Lower leg skin (tissue), 4 donors: ENCODE results near the gene ELAC2. TPM values are rescaled to one million over a fixed set of nuclear protein-coding genes. Genes with fewer than 3 reads are reported as not detected.
"Not testable (repeated sequence)": the region's sequence is repeated elsewhere in the genome, so short reads cannot be mapped to it uniquely, and the experiment has no call there.

ENCODE experiments used
- DNase-seq, 2 donors: peaks; one replicate each; pipeline ENCODE4 v3.0.0-alpha.2; 2019; ENCODE audit warnings: low spot score in 2 of 2
- H3K4me3 ChIP-seq: fragments of 200-600 bp; sonication (generic); 2 replicates; pipeline ENCODE4 v1.5.1; 2017; ENCODE audit warnings: mild to moderate bottlenecking, low read depth; ENCODE audit not compliant: poor library complexity, severe bottlenecking
- POLR2A ChIP-seq, 2 donors: fragments of 450-650 bp; IDR thresholded peaks; one replicate each; pipeline ENCODE4 v1.6.1; 2016 to 2017; ENCODE audit warnings: antibody characterized with exemption in 2 of 2, mild to moderate bottlenecking in 1 of 2, moderate library complexity in 1 of 2
- WGBS, 2 donors: methylation state at CpG; one replicate each; pipeline ENCODE4 v1.1.5; 2018; 5-methylcytosine and 5-hydroxymethylcytosine counted together
- intact Hi-C: fragments of 100-400 bp; cut with DNase I; formaldehyde crosslinking; loops from one replicate; pipeline ENCODE4 v1.15.0; 2023; ENCODE audit warnings: low total_unique reads
- total RNA-seq, 4 donors: library from RNA; depleted of rRNA; stranded (reverse); fragments of >200 nt; gene quantifications; one replicate each; pipeline ENCODE4 v1.1.0, GENCODE V29; 2016
- TF ChIP-seq, protein P1 (sequence below), 3 donors: fragments of 450-650 bp; IDR thresholded peaks; one replicate each; pipeline ENCODE4 v1.5.1; 2016; ENCODE audit warnings: antibody characterized with exemption in 3 of 3, mild to moderate bottlenecking in 3 of 3, moderate library complexity in 2 of 3

ELAC2 gene
- total RNA-seq, 4 donors from 2014 or later: 44.3 to 107 (median 62.0) TPM

DNA sequence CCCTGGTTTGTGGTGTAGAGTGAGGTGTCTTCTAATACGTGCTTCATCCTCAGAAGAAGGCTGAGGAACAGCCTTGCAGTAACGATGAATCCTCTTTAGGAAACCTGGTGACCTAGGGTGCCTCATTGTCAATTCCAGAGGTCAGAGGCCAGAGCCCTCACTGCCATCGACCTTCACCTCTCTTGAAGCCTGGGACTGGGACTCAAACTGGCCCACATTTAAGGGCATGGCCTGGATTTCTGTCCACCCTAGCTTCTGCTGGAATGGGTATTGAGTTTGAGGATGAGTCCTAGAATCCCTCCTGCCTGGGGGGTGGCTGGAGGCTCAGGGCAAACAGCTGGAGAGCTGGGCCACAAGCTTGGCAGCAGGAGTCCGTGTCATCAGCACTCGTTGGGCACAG lies 38.6 kb downstream of the ELAC2 start:
- no peak for DNase-seq
- TF ChIP-seq, protein P1, sequence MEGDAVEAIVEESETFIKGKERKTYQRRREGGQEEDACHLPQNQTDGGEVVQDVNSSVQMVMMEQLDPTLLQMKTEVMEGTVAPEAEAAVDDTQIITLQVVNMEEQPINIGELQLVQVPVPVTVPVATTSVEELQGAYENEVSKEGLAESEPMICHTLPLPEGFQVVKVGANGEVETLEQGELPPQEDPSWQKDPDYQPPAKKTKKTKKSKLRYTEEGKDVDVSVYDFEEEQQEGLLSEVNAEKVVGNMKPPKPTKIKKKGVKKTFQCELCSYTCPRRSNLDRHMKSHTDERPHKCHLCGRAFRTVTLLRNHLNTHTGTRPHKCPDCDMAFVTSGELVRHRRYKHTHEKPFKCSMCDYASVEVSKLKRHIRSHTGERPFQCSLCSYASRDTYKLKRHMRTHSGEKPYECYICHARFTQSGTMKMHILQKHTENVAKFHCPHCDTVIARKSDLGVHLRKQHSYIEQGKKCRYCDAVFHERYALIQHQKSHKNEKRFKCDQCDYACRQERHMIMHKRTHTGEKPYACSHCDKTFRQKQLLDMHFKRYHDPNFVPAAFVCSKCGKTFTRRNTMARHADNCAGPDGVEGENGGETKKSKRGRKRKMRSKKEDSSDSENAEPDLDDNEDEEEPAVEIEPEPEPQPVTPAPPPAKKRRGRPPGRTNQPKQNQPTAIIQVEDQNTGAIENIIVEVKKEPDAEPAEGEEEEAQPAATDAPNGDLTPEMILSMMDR (IDR thresholded peaks at IDR 0.05): no peak
- 86 to 91% methylated on average over 5 of the region's 5 CpGs for WGBS, 2 donors
- intact Hi-C loops: no loop called here
- H3K4me3 ChIP-seq: no peak overlapping the region

DNA sequence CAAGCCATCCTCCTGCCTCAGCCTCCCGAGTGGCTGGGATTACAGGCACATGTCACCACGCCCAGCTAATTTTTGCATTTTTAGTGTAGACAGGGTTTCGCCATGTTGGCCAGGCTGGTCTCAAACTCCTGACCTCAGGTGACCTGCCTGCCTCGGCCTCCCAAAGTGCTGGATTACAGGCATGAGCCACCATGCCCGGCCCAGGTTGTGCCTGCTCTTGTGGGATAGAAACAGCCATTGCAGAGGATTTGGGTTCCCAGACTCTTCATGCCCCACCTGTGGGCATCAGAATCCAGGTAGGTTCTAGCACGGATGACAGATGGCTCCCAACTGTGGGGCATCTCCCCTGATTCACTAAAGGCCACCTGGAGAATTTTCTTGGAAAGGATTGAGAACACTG lies 39.0 kb downstream of the ELAC2 start:
- WGBS, 2 donors: 94 to 97% methylated on average over 6 of the region's 6 CpGs
- H3K4me3 ChIP-seq, DNase-seq, intact Hi-C loops: not testable (repeated sequence)

DNA sequence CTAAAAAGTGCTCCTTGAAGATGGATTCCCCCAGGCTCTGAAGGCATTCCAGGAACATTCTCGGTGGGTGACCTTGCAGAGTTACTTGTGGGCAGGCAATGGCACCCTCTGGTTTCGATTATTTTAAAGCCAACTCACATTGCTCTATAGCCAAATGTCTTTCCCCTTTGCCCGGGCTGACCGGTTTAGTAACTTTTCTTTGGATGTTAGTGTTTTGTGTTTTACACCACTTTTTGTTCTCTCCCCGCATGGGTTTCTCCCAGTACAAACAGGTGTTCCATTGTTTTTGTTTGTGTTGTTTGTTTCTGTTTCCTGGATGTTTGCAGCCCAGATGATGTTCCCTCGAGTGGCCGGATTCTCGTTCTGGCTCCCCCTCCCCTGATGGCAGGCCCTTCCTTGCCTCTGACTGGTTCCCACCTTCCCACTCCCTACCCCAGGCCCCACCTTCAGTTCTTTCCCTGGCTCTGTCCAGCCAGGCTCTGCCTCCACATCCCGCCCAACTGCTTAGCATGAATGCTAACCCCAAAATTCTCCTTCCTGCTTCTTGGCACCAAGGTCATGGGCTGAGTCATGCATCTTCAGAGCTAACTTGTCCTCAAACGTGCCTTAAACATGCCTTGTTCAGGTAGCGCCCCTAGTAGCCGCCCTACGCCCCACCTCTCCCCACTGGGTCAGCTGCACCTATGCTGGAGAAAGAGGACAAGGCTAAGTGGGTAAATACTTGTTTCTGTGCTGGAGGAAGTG lies 40.6 kb downstream of the ELAC2 start:
- intact Hi-C loops: no loop called here
- DNase-seq: no peak
- 36 to 52% methylated on average over 13 of the region's 13 CpGs for WGBS, 2 donors
- no peak overlapping the region for H3K4me3 ChIP-seq
- no peak for TF ChIP-seq POLR2A (IDR thresholded peaks at IDR 0.05)
- TF ChIP-seq, protein P1 (IDR thresholded peaks at IDR 0.05): no peak

DNA sequence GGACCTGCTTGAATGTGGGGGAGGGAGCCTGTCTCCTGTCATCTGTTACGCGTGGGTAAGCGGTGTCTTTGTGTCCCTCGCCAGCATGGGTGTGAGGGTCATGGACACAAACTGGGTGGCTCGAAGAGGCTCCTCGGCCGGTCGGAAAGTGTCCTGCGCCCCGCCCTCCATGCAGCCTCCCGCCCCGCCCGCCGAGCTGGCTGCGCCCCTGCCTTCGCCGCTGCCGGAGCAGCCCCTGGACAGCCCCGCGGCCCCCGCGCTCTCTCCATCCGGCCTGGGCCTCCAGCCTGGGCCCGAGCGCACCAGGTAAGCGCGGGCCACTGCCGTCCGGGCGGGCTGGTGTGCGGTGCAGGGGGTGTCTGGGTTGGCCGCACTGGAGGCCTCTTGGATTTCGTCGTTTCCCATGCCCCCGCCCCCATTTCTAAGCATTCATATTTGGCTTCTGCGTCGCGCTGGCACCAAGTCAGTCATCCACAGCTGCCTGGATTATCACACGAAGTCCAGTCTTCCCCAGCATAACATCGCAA lies 43.8 kb downstream of the ELAC2 start:
- H3K4me3 ChIP-seq: no peak overlapping the region
- intact Hi-C loops: no loop called here
- no peak for DNase-seq
- TF ChIP-seq POLR2A (IDR thresholded peaks at IDR 0.05): no peak
- TF ChIP-seq, protein P1 (IDR thresholded peaks at IDR 0.05): no peak
- 1 to 12% methylated on average over 13 to 31 of the region's 40 CpGs for WGBS, 2 donors

DNA sequence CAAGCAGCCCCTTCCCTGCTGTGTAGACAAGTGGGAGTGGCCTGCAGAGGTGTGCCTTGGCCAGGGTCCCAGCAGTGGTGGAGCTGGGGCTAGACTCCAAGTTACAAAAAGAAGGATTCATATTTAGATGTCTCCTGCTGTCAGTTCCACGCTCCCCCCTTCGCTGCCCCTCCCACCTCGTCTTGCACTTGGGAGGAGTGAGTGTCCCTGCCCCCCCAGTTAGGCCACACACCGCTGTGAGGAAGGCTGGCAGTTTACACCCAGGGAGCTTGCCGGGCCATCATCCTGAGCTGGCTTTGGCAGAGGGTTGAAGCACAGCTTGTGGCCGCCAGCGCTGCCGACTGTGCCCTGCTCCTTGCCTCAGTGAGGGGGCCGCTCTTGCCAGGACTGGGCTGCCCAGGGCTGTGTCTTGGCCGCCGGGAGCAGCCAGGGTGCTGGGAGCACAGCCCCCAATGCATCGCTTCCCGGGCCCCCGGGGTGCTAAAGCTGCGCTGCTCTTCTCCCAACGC lies 44.3 kb downstream of the ELAC2 start:
- 1 to 6% methylated on average over 7 to 15 of the region's 16 CpGs for WGBS, 2 donors
- DNase-seq: no peak
- H3K4me3 ChIP-seq: no peak overlapping the region
- intact Hi-C loops: no loop called here
- TF ChIP-seq POLR2A (IDR thresholded peaks at IDR 0.05): no peak
- TF ChIP-seq, protein P1 (IDR thresholded peaks at IDR 0.05): no peak

DNA sequence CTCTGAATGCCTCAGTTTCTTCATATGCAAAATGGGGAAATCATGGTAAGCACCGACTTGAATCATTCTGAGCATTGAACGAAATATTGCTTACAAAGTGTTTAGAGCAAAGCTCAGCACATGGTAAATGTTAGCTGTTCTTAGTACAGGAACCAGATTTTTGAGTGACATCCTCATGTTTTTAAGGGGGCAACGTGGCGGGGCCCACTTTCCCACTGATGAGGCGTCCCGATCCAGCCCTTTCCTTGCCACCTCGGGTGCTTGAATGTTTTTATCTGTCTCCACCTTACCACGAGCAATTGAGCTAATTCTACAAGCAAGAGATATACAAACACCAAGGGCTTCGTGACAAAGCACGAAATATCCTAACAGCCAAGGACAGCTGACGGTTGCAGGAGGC lies 49.9 kb downstream of the ELAC2 start:
- WGBS, 2 donors: 83% methylated on average over 11 of the region's 11 CpGs
- DNase-seq: no peak
- H3K4me3 ChIP-seq: no peak overlapping the region
- no peak for TF ChIP-seq POLR2A (IDR thresholded peaks at IDR 0.05)
- TF ChIP-seq, protein P1 (IDR thresholded peaks at IDR 0.05): no peak
- intact Hi-C loops: no loop called here
